ENCODE data around the gene RASGRF2. TPM values are rescaled to one million over a fixed set of nuclear protein-coding genes. Genes with fewer than 3 reads are reported as not detected.

The RASGRF2 gene
- total and polyA plus RNA-seq, 2 of the 13 experiments (the other 11 are each of a cell fraction or from before 2014, with no cell fraction given): 23.6 to 29.0 TPM

DNA sequence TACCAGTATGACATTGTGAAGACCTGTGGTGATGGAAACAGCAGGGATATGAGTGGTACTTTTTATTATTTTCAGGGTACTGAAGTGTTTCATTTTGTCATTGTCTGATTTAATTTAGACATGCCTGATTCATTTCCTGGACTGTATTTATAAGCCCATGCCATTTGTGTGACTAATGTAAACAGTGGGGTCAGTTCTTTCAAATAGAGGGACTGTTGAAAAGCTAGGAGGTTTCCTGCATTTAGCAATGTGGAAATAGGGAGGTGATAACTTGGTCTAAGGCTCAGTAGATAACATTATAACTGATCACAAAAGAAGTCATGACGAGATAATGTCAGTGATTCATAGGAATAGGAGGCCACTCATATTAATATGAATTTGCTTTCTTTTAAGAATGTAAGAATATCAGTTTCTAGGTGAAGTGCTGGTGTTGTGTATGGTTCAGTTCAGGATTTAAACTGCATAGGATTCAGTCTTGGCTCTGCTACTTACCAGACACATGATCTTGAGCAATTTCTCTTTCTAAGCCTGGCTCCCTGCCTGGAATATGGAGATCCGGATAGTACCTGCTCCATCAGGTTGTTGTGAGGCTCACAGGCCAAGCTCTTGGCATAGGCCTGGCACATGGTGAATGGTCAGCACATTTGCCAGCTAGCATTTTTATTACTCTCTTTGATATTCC is 7.5 kb downstream of the RASGRF2 start (continued):
- no peak for TF ChIP-seq ZNF776 (CRISPR knock-in tag; IDR thresholded peaks at IDR 0.05)
- TF ChIP-seq, protein P1, sequence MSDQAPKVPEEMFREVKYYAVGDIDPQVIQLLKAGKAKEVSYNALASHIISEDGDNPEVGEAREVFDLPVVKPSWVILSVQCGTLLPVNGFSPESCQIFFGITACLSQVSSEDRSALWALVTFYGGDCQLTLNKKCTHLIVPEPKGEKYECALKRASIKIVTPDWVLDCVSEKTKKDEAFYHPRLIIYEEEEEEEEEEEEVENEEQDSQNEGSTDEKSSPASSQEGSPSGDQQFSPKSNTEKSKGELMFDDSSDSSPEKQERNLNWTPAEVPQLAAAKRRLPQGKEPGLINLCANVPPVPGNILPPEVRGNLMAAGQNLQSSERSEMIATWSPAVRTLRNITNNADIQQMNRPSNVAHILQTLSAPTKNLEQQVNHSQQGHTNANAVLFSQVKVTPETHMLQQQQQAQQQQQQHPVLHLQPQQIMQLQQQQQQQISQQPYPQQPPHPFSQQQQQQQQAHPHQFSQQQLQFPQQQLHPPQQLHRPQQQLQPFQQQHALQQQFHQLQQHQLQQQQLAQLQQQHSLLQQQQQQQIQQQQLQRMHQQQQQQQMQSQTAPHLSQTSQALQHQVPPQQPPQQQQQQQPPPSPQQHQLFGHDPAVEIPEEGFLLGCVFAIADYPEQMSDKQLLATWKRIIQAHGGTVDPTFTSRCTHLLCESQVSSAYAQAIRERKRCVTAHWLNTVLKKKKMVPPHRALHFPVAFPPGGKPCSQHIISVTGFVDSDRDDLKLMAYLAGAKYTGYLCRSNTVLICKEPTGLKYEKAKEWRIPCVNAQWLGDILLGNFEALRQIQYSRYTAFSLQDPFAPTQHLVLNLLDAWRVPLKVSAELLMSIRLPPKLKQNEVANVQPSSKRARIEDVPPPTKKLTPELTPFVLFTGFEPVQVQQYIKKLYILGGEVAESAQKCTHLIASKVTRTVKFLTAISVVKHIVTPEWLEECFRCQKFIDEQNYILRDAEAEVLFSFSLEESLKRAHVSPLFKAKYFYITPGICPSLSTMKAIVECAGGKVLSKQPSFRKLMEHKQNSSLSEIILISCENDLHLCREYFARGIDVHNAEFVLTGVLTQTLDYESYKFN (CRISPR knock-in tag; conservative IDR thresholded peaks at IDR 0.05): peak; percentile 36; the same call in 1 of the 2 replicates
- TF ChIP-seq, protein P2, sequence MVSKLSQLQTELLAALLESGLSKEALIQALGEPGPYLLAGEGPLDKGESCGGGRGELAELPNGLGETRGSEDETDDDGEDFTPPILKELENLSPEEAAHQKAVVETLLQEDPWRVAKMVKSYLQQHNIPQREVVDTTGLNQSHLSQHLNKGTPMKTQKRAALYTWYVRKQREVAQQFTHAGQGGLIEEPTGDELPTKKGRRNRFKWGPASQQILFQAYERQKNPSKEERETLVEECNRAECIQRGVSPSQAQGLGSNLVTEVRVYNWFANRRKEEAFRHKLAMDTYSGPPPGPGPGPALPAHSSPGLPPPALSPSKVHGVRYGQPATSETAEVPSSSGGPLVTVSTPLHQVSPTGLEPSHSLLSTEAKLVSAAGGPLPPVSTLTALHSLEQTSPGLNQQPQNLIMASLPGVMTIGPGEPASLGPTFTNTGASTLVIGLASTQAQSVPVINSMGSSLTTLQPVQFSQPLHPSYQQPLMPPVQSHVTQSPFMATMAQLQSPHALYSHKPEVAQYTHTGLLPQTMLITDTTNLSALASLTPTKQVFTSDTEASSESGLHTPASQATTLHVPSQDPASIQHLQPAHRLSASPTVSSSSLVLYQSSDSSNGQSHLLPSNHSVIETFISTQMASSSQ (IDR thresholded peaks at IDR 0.05; ENCODE audit: low read depth): no peak
- TF ChIP-seq, protein P2 (CRISPR knock-in tag; IDR thresholded peaks at IDR 0.05; ENCODE audit: borderline replicate concordance): 0 out of 2 replicates have a peak, but pooled peaks have one; percentile 8
- TF ChIP-seq ZNF660 (CRISPR knock-in tag; IDR thresholded peaks at IDR 0.05; ENCODE audit: borderline replicate concordance, low read depth): no peak
- TF ChIP-seq HNRNPLL (IDR thresholded peaks at IDR 0.05; ENCODE audit: low read depth, low read length, poor library complexity, severe bottlenecking): no peak
- TF ChIP-seq PLRG1 (conservative IDR thresholded peaks at IDR 0.05): no peak
- no peak for TF ChIP-seq MBNL3 (CRISPR knock-in tag; conservative IDR thresholded peaks at IDR 0.05)
- no peak for TF ChIP-seq FOXP1 (IDR thresholded peaks at IDR 0.05)
- TF ChIP-seq FOXP1 (CRISPR knock-in tag; IDR thresholded peaks at IDR 0.05): peak; percentile 61
- no peak for TF ChIP-seq ZNF556 (CRISPR knock-in tag; IDR thresholded peaks at IDR 0.05; ENCODE audit: borderline replicate concordance)
- peak; percentile 49; the same call in 1 of the 2 replicates for TF ChIP-seq HDAC1 (CRISPR knock-in tag; IDR thresholded peaks at IDR 0.05)
- no peak for TF ChIP-seq ZNF263 (CRISPR knock-in tag; IDR thresholded peaks at IDR 0.05)
- TF ChIP-seq, protein P3, sequence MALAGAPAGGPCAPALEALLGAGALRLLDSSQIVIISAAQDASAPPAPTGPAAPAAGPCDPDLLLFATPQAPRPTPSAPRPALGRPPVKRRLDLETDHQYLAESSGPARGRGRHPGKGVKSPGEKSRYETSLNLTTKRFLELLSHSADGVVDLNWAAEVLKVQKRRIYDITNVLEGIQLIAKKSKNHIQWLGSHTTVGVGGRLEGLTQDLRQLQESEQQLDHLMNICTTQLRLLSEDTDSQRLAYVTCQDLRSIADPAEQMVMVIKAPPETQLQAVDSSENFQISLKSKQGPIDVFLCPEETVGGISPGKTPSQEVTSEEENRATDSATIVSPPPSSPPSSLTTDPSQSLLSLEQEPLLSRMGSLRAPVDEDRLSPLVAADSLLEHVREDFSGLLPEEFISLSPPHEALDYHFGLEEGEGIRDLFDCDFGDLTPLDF (CRISPR knock-in tag; IDR thresholded peaks at IDR 0.05): no peak
- TF ChIP-seq, protein P4, sequence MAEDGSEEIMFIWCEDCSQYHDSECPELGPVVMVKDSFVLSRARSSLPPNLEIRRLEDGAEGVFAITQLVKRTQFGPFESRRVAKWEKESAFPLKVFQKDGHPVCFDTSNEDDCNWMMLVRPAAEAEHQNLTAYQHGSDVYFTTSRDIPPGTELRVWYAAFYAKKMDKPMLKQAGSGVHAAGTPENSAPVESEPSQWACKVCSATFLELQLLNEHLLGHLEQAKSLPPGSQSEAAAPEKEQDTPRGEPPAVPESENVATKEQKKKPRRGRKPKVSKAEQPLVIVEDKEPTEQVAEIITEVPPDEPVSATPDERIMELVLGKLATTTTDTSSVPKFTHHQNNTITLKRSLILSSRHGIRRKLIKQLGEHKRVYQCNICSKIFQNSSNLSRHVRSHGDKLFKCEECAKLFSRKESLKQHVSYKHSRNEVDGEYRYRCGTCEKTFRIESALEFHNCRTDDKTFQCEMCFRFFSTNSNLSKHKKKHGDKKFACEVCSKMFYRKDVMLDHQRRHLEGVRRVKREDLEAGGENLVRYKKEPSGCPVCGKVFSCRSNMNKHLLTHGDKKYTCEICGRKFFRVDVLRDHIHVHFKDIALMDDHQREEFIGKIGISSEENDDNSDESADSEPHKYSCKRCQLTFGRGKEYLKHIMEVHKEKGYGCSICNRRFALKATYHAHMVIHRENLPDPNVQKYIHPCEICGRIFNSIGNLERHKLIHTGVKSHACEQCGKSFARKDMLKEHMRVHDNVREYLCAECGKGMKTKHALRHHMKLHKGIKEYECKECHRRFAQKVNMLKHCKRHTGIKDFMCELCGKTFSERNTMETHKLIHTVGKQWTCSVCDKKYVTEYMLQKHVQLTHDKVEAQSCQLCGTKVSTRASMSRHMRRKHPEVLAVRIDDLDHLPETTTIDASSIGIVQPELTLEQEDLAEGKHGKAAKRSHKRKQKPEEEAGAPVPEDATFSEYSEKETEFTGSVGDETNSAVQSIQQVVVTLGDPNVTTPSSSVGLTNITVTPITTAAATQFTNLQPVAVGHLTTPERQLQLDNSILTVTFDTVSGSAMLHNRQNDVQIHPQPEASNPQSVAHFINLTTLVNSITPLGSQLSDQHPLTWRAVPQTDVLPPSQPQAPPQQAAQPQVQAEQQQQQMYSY (CRISPR knock-in tag; IDR thresholded peaks at IDR 0.05): no peak
- TF ChIP-seq, protein P5, sequence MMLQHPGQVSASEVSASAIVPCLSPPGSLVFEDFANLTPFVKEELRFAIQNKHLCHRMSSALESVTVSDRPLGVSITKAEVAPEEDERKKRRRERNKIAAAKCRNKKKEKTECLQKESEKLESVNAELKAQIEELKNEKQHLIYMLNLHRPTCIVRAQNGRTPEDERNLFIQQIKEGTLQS (CRISPR knock-in tag; IDR thresholded peaks at IDR 0.05): no peak
- TF ChIP-seq ZNF432 (CRISPR knock-in tag; IDR thresholded peaks at IDR 0.05; ENCODE audit: borderline replicate concordance): no peak

Data from HepG2 (cell line).